Osteocyte (in vitro differentiated cells): Measurements from ENCODE around the gene PELI2. TPM values are rescaled to one million over a fixed set of nuclear protein-coding genes. Genes with fewer than 3 reads are reported as not detected.

Experiments
- DNase-seq: peaks from one replicate; pipeline ENCODE4 v3.0.0; 2021; ENCODE audit warnings: mixed read lengths; ENCODE audit not compliant: unreplicated experiment; ENCODE audit errors: extremely low spot score
- H3K27ac Mint-ChIP-seq: one replicate; pipeline ENCODE4 v1.8.0; 2021; ENCODE audit warnings: mild to moderate bottlenecking, mixed read lengths; ENCODE audit not compliant: unreplicated experiment
- H3K27me3 Mint-ChIP-seq: one replicate; pipeline ENCODE4 v1.8.0; 2021; ENCODE audit warnings: mixed read lengths; ENCODE audit not compliant: unreplicated experiment
- H3K36me3 Mint-ChIP-seq: one replicate; pipeline ENCODE4 v1.8.0; 2021; ENCODE audit warnings: mixed read lengths; ENCODE audit not compliant: unreplicated experiment
- H3K4me1 Mint-ChIP-seq: one replicate; pipeline ENCODE4 v1.8.0; 2021; ENCODE audit warnings: mixed read lengths; ENCODE audit not compliant: unreplicated experiment
- H3K4me3 Mint-ChIP-seq: one replicate; pipeline ENCODE4 v1.8.0; 2021; ENCODE audit warnings: mild to moderate bottlenecking, moderate library complexity, mixed read lengths; ENCODE audit not compliant: unreplicated experiment
- H3K9me3 Mint-ChIP-seq: one replicate; pipeline ENCODE4 v1.8.0; 2021; ENCODE audit warnings: mixed read lengths; ENCODE audit not compliant: unreplicated experiment
- CTCF ChIP-seq: fragments of 200-600 bp; sonication (generic); IDR thresholded peaks from 2 replicates; pipeline ENCODE4 v1.5.0; 2021; ENCODE audit warnings: antibody characterized with exemption, mild to moderate bottlenecking, moderate library complexity
- long read RNA-seq: library from polyadenylated mRNA; unstranded; transcript quantifications from one replicate; pipeline ENCODE4 v2.0.0, GENCODE V29; 2021
- total RNA-seq: library from RNA; stranded (reverse); gene quantifications from 2 replicates; pipeline ENCODE4 v1.2.1, GENCODE V29; 2021

The PELI2 gene, protein sequence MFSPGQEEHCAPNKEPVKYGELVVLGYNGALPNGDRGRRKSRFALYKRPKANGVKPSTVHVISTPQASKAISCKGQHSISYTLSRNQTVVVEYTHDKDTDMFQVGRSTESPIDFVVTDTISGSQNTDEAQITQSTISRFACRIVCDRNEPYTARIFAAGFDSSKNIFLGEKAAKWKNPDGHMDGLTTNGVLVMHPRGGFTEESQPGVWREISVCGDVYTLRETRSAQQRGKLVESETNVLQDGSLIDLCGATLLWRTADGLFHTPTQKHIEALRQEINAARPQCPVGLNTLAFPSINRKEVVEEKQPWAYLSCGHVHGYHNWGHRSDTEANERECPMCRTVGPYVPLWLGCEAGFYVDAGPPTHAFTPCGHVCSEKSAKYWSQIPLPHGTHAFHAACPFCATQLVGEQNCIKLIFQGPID
- 15.0 and 15.3 TPM in 2 replicates for total RNA-seq
- long read RNA-seq, partial matches to known transcripts, result 0 of 12 reads
- long read RNA-seq, other reads (novel, unspliced or antisense), result 12 of 12 reads

- Mint-ChIP-seq H3K27ac (peak within 1 kb of the TSS; percentile 96), H3K4me3 (peak within 1 kb of the TSS; percentile 93), H3K4me1 (peaks cover 34% of the 10 kb centered on the region), H3K27me3 (peaks cover 18% of the 10 kb centered on the region), H3K9me3 (no peaks in the 10 kb centered on the region), H3K36me3 (no peaks in the 10 kb centered on the region)
- TF ChIP-seq CTCF, result peak; percentile 42
- DNase-seq, result peak; percentile 92
Observed at GRCh38 chr14:56117765-56118610, at the start of gene PELI2. PELI2 (plus strand) TSS chr14:56118411; CDS start chr14:56118661, 250 bp downstream.

DNA sequence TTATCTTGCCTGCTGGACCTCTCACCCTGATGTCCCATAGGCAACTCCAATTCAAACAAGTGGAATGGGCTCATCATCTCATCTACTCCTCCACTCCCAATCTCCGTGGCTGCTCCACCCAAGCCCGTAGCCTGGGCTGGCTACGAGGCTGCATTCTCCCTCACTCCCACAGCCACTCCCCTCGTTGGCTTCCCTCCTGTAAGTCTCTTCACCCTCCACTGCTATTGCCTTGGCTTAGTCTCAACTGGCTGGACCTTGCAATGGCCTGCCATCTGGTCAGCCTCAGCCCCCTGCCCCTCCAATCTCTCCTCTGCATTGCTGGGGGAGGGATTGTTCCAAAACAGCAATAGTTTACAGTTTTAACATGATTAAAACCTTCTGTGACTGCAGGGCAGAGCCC, 44.4 kb upstream of the PELI2 start:
- Mint-ChIP-seq H3K4me3 (no peak overlapping the region), H3K36me3 (no peaks in the 10 kb centered on the region), H3K27ac (no peak overlapping the region)

DNA sequence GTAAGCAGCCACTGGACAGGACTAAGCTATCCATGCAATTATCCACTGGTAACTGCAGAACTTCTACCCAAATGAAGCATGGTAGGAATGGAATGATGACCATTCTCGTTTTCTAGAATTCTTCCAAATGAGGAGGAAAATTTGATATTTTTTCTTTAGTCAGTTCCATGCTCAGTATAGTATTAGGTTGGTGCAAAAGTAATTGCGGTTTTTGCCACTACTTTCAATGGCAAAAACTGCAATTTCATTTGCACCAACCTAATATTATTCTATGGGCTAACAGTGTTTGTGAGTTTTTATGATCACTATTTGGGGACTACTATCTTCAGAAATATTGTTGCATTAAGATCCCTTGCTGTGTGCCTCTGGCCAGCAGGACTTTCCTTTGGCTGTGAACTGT, 42.9 kb upstream of the PELI2 start:
- DNase-seq, result no peak
- TF ChIP-seq CTCF, result no peak
- no peaks in the 10 kb centered on the region for H3K36me3 Mint-ChIP-seq
- no peaks in the 10 kb centered on the region for H3K9me3 Mint-ChIP-seq
- H3K4me1 Mint-ChIP-seq, result no peaks in the 10 kb centered on the region
- no peak overlapping the region for H3K4me3 Mint-ChIP-seq
- H3K27me3 Mint-ChIP-seq, result peaks cover 4% of the 10 kb centered on the region
- no peak overlapping the region for H3K27ac Mint-ChIP-seq

More for the DNA sequence above, 44.4 kb upstream of the PELI2 start:
- TF ChIP-seq CTCF, result no peak
- DNase-seq, result no peak
- no peaks in the 10 kb centered on the region for H3K9me3 Mint-ChIP-seq
- no peaks in the 10 kb centered on the region for H3K4me1 Mint-ChIP-seq
- peaks cover 4% of the 10 kb centered on the region for H3K27me3 Mint-ChIP-seq

- no peaks in the 10 kb centered on the region for H3K9me3 Mint-ChIP-seq
- TF ChIP-seq CTCF, result no peak
- H3K4me1 Mint-ChIP-seq, result no peaks in the 10 kb centered on the region
- no peak for DNase-seq
- peaks cover 38% of the 10 kb centered on the region for H3K27me3 Mint-ChIP-seq
- H3K36me3 Mint-ChIP-seq, result no peaks in the 10 kb centered on the region
- H3K4me3 Mint-ChIP-seq, result no peak overlapping the region
- no peak overlapping the region for H3K27ac Mint-ChIP-seq
Observed at GRCh38 chr14:56081139-56081538, 37.1 kb upstream of the PELI2 start.

DNA sequence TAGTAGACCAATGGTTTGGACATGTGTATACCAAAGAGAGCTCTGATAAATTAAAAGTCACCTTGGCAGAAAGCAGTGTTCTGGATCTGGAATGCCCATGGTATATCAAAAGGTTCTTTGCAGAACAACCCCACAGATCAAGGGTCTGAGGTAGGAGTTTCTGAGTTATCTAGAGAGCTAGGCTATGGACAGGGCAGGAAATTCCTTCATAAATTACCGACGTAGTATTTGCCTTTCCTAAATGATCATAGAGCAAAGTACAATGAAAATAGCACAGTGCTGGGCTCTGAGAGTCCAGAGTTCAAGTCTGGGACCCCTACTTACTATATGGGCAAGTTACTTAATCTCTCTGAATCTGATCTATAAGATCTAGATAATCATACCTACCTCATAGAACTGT, 35.3 kb upstream of the PELI2 start:
- TF ChIP-seq CTCF, result no peak
- no peak for DNase-seq
- Mint-ChIP-seq H3K4me1 (no peaks in the 10 kb centered on the region), H3K4me3 (no peak overlapping the region), H3K27me3 (peaks cover 38% of the 10 kb centered on the region), H3K36me3 (no peaks in the 10 kb centered on the region), H3K27ac (no peak overlapping the region), H3K9me3 (no peaks in the 10 kb centered on the region)
